GM18907 (cell line): ENCODE measurements around the gene ZNF26.

Experiments
- ATAC-seq: cut with Tn5 transposase; IDR thresholded peaks from one replicate; pipeline ENCODE4 v1.9.1; 2021; ENCODE audit warnings: mild to moderate bottlenecking, moderate library complexity; ENCODE audit not compliant: unreplicated experiment

Gene ZNF26

DNA sequence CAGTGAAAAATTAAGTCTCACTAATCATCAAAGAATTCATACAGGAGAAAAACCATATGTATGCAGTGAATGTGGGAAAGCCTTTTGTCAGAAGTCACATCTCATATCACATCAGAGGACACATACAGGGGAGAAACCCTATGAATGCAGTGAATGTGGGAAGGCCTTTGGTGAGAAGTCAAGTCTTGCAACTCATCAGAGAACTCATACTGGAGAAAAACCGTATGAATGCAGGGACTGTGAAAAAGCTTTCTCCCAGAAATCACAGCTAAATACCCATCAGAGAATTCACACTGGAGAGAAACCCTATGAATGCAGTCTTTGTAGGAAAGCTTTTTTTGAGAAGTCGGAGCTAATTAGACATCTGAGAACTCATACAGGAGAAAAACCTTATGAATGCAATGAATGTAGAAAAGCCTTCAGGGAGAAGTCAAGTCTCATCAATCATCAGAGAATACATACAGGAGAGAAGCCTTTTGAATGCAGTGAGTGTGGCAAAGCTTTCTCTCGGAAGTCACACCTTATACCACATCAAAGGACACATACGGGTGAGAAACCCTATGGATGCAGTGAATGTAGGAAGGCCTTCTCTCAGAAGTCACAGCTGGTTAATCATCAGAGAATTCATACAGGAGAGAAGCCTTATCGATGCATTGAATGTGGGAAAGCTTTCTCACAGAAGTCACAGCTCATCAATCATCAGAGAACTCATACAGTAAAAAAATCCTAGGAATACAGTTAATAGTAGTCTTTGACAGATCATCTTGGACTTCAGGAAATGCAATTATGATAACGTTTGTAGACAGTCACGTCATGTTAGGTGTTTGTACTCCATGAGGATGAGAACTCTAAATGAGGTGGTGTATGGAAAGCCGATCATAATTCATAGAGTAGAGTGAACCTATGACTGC, 72.3 kb downstream of the ZNF26 start:
- ATAC-seq: no peak

DNA sequence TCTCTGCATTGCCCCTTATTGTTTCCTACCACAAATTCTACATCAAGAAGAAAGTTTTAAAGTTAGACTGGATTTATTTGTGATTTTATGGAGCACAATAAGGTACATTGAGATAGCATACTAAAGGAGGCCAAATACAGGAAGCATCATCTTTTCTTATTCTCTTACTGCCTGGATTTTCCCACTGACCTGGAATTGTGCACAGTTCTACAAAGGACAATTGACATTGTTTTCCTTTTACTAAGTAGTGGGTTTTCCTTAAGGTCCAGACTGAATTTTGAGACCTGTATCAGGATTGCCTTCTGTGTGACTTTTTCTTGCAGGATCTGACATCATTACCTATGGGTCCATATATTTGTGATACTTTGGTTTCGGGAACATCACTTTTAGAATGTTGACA, 75.8 kb downstream of the ZNF26 start:
- ATAC-seq: no peak

DNA sequence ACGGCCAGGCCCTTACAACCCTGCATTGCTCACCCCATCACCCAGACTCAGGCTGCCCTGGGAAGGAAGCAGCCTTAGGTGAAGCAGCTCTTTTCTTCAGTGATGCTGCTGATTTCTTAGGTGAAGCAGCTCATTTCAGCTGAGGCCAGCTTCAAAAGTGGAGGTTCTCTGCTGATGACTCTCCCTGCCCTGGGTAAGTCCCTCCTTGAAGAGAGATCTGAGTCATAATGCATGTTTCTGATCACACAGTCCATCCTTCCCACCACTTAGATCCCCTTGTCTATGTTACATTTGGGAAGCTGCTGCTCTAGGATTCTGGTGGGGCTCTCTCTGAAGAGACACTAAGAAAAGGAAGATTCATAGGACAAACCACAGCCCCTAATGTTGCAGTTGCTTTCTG, 77.4 kb downstream of the ZNF26 start:
- ATAC-seq: no peak

DNA sequence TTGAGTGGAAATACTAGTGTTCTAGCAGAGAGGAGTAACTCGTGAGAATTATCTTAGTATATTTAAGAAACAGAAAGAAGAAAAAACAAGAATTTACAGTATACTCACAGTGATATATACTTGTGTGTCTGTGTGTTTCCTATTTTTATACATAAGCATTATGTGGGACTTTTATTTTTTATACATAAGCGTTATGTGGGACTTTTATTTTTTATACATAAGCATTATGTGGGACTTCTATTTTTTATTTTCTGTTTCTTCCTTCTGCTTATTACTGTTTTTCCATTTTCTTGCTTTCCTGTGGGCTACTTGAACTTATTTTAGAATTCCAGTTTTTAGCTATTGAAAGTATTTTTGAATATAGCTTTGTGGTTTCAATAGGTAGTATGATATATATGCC, 87.7 kb downstream of the ZNF26 start:
- no peak for ATAC-seq
